Astrocyte (in vitro differentiated cells and primary cell): Measurements from ENCODE around the gene CLTRN. TPM values are rescaled to one million over a fixed set of nuclear protein-coding genes. Genes with fewer than 3 reads are reported as not detected.
A peak's percentile ranks its signal among the peaks of the same experiment; 100 is the strongest.

Experiments
- DNase-seq: peaks from one replicate; pipeline ENCODE4 v3.0.0-alpha.2; 2010; ENCODE audit warnings: low read depth
- FAIRE-seq: peaks from 2 replicates; lab custom pipeline; 2011; peaks lifted over from hg19 to GRCh38; lab: Jason Lieb, UNC
- H2AFZ ChIP-seq: 2 replicates; pipeline ENCODE4 v1.6.0; 2012; ENCODE audit warnings: low read depth, low read length, inconsistent platforms
- H3K27ac ChIP-seq: 2 replicates; pipeline ENCODE4 v1.5.1; 2011; ENCODE audit warnings: low read depth, low read length, inconsistent platforms
- H3K27me3 ChIP-seq: 2 replicates; pipeline ENCODE4 v1.6.0; 2011; ENCODE audit warnings: low read length, inconsistent platforms; ENCODE audit not compliant: insufficient read depth
- H3K36me3 ChIP-seq: 2 replicates; pipeline ENCODE4 v1.5.1; 2011; ENCODE audit warnings: low read length, inconsistent platforms; ENCODE audit not compliant: insufficient read depth
- H3K4me1 ChIP-seq: 2 replicates; pipeline ENCODE4 v1.5.1; 2011; ENCODE audit warnings: low read length, inconsistent platforms; ENCODE audit not compliant: insufficient read depth
- H3K4me2 ChIP-seq: 2 replicates; pipeline ENCODE4 v1.6.0; 2012; ENCODE audit warnings: low read length, inconsistent platforms
- H3K4me3 ChIP-seq: 2 replicates; pipeline ENCODE4 v1.5.1; 2011; ENCODE audit warnings: low read depth, mild to moderate bottlenecking, low read length, inconsistent platforms; ENCODE audit not compliant: insufficient read depth
- H3K79me2 ChIP-seq: 2 replicates; pipeline ENCODE4 v1.6.0; 2012; ENCODE audit warnings: mild to moderate bottlenecking, low read length, inconsistent platforms; ENCODE audit not compliant: insufficient read depth
- H3K9ac ChIP-seq: 2 replicates; pipeline ENCODE4 v1.6.0; 2012; ENCODE audit warnings: mild to moderate bottlenecking, low read length, inconsistent platforms
- H3K9me3 ChIP-seq: 2 replicates; pipeline ENCODE4 v1.5.1; 2012; ENCODE audit warnings: low read depth, mild to moderate bottlenecking, low read length, inconsistent platforms; ENCODE audit not compliant: insufficient read depth
- H4K20me1 ChIP-seq: 2 replicates; pipeline ENCODE4 v1.6.0; 2012; ENCODE audit warnings: low read length, inconsistent platforms; ENCODE audit not compliant: insufficient read depth
- H3K27ac Mint-ChIP-seq: one replicate; pipeline ENCODE4 v1.8.0; 2021; ENCODE audit warnings: mild to moderate bottlenecking, mixed read lengths; ENCODE audit not compliant: unreplicated experiment
- H3K27me3 Mint-ChIP-seq: one replicate; pipeline ENCODE4 v1.8.0; 2021; ENCODE audit warnings: low read depth, mixed read lengths; ENCODE audit not compliant: unreplicated experiment
- H3K36me3 Mint-ChIP-seq: one replicate; pipeline ENCODE4 v1.8.0; 2021; ENCODE audit warnings: low read depth, mixed read lengths; ENCODE audit not compliant: unreplicated experiment
- H3K4me1 Mint-ChIP-seq: one replicate; pipeline ENCODE4 v1.8.0; 2021; ENCODE audit warnings: low read depth, mixed read lengths; ENCODE audit not compliant: unreplicated experiment
- H3K4me3 Mint-ChIP-seq: one replicate; pipeline ENCODE4 v1.8.0; 2021; ENCODE audit warnings: mild to moderate bottlenecking, moderate library complexity, mixed read lengths; ENCODE audit not compliant: unreplicated experiment
- H3K9me3 Mint-ChIP-seq: one replicate; pipeline ENCODE4 v1.8.0; 2021; ENCODE audit warnings: mild to moderate bottlenecking, mixed read lengths; ENCODE audit not compliant: unreplicated experiment
- CTCF ChIP-seq: IDR thresholded peaks from 2 replicates; pipeline ENCODE4 v1.5.1; 2011; ENCODE audit warnings: low read depth, mild to moderate bottlenecking, inconsistent platforms, low read length, moderate library complexity; ENCODE audit not compliant: insufficient read depth
- EZH2 ChIP-seq: IDR thresholded peaks from 2 replicates; pipeline ENCODE4 v1.6.1; 2012; ENCODE audit warnings: mild to moderate bottlenecking, low read length, inconsistent platforms; ENCODE audit not compliant: insufficient read depth
- total RNA-seq: library from RNA; stranded (reverse); gene quantifications from 2 replicates; pipeline ENCODE4 v1.2.1, GENCODE V29; 2021

Gene CLTRN
- total RNA-seq, 1 donor from 2014 or later = 1.2 TPM

GRCh38 chrX:15643786-15644559 lies 20.6 kb downstream of the CLTRN start:
- H3K27me3 ChIP-seq = no peaks in the 10 kb centered on the region
- no peaks in the 10 kb centered on the region for H3K9me3 Mint-ChIP-seq
- no peaks in the 10 kb centered on the region for H3K36me3 Mint-ChIP-seq
- H2AFZ ChIP-seq = no peak overlapping the region
- DNase-seq (no peak), FAIRE-seq (peak; percentile 39)
- H3K9me3 ChIP-seq = no peaks in the 10 kb centered on the region
- H3K9ac ChIP-seq = no peak overlapping the region
- H3K36me3 ChIP-seq = no peaks in the 10 kb centered on the region
- H3K27me3 Mint-ChIP-seq = no peaks in the 10 kb centered on the region
- H3K4me1 Mint-ChIP-seq = no peaks in the 10 kb centered on the region
- no peaks in the 10 kb centered on the region for H3K4me1 ChIP-seq
- TF ChIP-seq EZH2 (no peak), CTCF (no peak)
- no peak overlapping the region for H3K4me3 Mint-ChIP-seq
- no peak overlapping the region for H3K4me2 ChIP-seq
- no peaks in the 10 kb centered on the region for H3K79me2 ChIP-seq
- no peaks in the 10 kb centered on the region for H4K20me1 ChIP-seq
- no peak overlapping the region for H3K27ac Mint-ChIP-seq
- no peak overlapping the region for H3K4me3 ChIP-seq
- H3K27ac ChIP-seq = no peak overlapping the region

- H3K9ac ChIP-seq = no peak overlapping the region
- no peak overlapping the region for H3K4me2 ChIP-seq
- Mint-ChIP-seq H3K4me1 (no peaks in the 10 kb centered on the region), H3K27ac (no peak overlapping the region), H3K9me3 (no peaks in the 10 kb centered on the region), H3K27me3 (no peaks in the 10 kb centered on the region), H3K36me3 (no peaks in the 10 kb centered on the region), H3K4me3 (no peak overlapping the region)
- H3K36me3 ChIP-seq = no peaks in the 10 kb centered on the region
- H3K27me3 ChIP-seq = no peaks in the 10 kb centered on the region
- no peaks in the 10 kb centered on the region for H3K4me1 ChIP-seq
- H3K4me3 ChIP-seq = no peak overlapping the region
- no peaks in the 10 kb centered on the region for H3K9me3 ChIP-seq
- no peaks in the 10 kb centered on the region for H4K20me1 ChIP-seq
- DNase-seq (no peak), FAIRE-seq (peak; percentile 62)
- TF ChIP-seq CTCF (no peak), EZH2 (no peak)
- no peak overlapping the region for H2AFZ ChIP-seq
- H3K27ac ChIP-seq = no peak overlapping the region
- no peaks in the 10 kb centered on the region for H3K79me2 ChIP-seq
These were observed 33.0 kb downstream of the CLTRN start for GRCh38 chrX:15631637-15632036.

- no peaks in the 10 kb centered on the region for H3K4me1 ChIP-seq
- Mint-ChIP-seq H3K9me3 (no peaks in the 10 kb centered on the region), H3K36me3 (no peaks in the 10 kb centered on the region), H3K27me3 (no peaks in the 10 kb centered on the region), H3K27ac (no peak overlapping the region), H3K4me3 (no peak overlapping the region), H3K4me1 (peaks cover 2% of the 10 kb centered on the region)
- H3K27me3 ChIP-seq = no peaks in the 10 kb centered on the region
- H3K9me3 ChIP-seq = no peaks in the 10 kb centered on the region
- H2AFZ ChIP-seq = no peak overlapping the region
- no peak for DNase-seq
- FAIRE-seq = peak; percentile 67
- TF ChIP-seq EZH2 (no peak), CTCF (no peak)
- no peaks in the 10 kb centered on the region for H3K36me3 ChIP-seq
- H3K9ac ChIP-seq = no peak overlapping the region
- H3K4me2 ChIP-seq = no peak overlapping the region
- no peak overlapping the region for H3K4me3 ChIP-seq
- H3K27ac ChIP-seq = no peak overlapping the region
- no peaks in the 10 kb centered on the region for H3K79me2 ChIP-seq
- no peaks in the 10 kb centered on the region for H4K20me1 ChIP-seq
These were observed 41.6 kb downstream of the CLTRN start for GRCh38 chrX:15623054-15623453.
